Fibroblast of gingiva (primary cell): Measurements from ENCODE around the gene CPA4.

ENCODE experiments used
- DNase-seq: peaks from one replicate; pipeline ENCODE4 v3.0.0-alpha.2; 2011; ENCODE audit warnings: low read depth

CPA4 gene

GRCh38 chr7:130274983-130275591 is 17.9 kb upstream of the CPA4 start:
- no peak for DNase-seq

DNA sequence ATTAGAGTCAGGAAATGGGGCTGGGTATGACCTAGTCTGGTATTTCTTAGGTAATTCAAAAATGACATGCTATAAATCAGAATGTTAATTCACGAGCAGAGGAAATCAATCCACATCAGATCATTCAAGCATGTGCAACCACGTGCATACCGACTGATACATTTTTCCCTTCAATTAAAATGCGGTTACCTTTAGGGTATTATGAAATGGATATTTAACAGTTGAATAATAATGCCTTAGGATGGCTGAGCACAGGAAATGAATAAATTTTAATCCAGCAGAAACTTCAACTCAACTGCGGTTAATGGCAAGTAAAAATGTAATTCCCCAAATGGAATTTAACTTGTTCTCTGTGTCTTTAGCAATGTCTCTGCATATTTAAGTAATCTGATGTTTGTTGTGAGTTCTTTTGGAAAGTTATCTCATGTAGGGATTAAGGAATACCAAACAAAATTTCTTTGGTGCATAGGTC is 17.1 kb upstream of the CPA4 start:
- no peak for DNase-seq

GRCh38 chr7:130276796-130277762 is 15.9 kb upstream of the CPA4 start:
- DNase-seq = no peak

DNA sequence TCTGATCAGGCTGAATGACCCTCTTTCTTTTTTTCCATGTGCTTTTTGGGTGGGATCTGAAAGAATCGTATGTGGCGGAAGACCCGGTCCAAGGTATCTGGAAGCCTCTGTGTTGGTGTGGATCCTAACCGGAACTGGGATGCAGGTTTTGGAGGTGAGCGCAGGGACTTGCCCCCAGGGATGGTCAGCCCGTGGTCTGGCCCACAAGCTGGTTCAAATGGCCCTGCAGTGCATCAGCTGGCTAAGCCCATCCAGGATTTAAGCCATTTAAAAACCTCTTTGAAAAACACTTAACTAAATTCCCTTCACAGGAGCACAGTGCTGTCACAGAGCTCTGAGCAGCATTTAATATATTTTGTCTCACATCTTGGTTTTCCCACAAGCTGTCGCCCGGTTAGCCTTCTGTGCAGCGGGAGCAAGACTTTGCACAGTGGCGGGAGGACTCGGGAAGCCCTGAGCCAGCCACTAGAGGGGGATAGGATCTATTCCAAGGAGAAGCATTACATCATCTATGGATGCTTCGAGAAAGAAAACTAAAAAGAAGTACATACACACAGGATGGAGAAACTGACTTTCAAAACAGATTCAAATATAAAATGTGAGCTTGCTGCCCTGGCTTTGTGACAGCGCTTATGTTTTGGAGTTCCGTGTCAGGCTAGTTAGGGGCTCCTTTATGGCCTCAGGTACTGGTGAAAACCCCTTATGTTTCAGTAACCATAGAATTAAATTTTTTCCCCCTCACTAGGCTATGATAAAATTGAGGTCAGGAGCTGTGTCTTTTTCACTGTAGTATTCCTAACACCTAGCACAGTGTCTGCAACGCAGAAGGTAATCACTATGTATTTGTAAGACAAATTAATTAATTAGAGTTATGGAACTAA is 15.0 kb upstream of the CPA4 start:
- DNase-seq = peak; percentile 51

DNA sequence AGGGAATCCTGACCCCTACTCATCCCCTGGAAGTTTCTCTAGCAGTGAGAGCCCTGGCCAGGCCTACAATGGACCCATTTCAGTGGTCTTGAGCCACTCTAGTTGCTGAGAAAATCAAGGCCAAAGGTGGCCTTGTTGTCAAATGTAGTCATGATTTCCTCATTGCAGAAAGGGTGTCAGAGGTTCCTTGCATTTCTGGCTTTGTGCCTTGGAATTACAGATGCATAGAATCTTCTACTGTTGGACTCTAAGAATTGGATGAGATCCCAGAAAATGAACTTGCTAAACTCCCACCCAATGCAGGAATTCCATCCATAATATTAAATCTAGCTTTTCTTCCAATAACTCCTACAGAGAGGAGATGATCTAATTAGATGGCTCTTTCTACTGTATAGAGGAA is 14.1 kb upstream of the CPA4 start:
- DNase-seq = peak; percentile 78

DNA sequence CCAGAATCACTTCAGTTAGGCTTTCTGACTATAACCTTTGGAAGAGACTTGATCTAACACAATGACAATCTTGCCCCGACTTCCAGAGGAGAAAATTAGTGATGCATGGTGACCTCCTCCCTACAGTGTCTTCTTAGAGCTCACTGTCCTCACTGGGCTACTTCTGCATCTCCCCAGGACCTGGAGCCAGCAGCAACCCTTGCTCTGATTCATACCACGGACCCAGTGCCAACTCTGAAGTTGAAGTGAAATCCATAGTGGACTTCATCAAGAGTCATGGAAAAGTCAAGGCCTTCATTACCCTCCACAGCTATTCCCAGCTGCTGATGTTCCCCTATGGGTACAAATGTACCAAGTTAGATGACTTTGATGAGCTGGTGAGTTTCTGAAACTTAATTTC is 13.7 kb upstream of the CPA4 start:
- DNase-seq = no peak

GRCh38 chr7:130279906-130280305 is 13.1 kb upstream of the CPA4 start:
- DNase-seq = no peak

DNA sequence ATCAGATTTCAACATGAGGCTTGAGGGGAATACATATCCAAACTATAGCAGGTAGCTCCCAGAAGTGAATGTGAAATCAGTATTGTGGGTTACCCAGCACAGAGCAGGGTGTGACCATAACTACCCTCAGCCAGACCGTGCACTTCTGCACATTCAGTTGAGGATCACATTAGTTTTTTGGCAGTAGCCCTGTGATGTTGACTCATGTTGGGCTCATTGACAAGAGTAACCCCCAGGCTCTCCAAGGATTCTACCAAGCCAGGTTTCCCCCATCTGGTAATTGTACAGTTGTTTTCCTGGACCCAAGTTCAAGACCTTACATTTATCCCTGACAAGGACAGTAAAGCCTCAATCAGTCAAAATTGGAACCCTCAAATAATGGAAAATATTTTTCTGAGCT is 11.7 kb upstream of the CPA4 start:
- DNase-seq = peak; percentile 32

GRCh38 chr7:130286881-130287280 is 6.1 kb upstream of the CPA4 start:
- DNase-seq = no peak

DNA sequence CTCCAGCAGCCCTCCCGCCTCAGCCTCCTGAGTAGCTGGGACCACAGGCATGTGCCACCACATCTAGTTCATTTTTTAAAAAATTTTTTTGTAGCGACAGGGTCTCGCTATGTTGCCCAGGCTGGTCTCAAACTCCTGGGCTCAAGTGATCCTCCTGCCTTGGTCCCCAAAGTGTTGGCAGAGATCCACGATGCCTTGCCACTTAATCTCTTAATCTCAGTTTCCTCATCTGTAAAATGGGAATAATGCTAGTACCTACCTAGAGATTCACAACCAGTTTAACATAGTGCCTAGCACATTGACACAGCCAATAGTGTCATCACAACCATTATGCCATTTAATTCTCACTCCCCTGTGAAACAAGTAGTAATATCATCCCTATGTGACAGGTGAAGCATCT is 4.8 kb upstream of the CPA4 start:
- no peak for DNase-seq

DNA sequence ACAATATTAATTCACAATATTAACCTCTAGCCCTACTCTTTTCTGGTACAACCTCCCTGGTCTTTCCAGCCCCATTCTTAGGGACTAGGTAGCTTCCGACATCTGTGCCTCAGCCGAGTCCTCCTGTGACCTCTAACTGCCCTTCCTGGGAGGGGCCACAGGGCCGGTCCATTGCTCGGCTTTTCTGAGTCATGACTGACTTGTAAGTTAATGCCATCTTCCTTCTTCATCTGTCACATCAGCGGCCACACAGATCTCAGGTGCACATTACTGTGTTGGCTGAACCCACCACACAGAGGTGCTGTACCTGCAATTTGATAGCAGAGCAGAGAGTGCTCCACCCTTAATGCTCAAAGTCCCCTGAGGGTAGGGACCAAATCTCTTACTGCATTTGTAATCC is 4.1 kb upstream of the CPA4 start:
- DNase-seq = no peak

DNA sequence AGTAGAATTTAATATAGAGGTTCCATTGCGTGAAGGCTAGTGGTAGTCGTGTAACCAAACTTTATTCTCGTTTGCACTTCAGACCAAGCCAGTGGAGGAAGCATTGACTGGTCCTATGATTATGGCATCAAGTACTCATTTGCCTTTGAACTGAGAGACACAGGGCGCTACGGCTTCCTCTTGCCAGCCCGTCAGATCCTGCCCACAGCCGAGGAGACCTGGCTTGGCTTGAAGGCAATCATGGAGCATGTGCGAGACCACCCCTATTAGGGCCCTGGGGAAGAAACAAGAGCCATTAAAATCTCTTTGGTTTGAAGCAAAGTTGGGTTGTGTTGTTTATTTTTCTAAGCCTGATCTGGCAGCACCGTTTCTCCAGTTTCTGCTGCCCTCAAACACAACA is 3.5 kb upstream of the CPA4 start:
- no peak for DNase-seq

DNA sequence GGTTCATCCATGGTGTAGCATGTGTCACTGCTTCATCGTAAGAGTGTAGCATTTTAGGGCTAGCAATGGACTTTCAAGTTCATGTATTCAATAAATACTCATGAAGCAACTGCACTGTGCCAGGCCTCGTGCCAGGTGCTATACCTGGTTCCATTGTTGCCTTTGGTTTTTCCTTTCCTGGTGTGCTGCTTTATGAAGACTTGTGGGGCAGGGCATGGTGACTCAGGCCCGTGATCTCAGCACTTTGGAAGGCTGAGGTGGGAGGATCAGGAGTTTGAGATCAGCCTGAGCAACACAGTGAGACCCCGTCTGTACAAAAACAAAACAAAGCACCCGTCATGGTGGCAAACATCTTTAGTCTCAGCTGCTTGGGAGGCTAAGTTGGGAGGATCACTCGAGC is 2.2 kb upstream of the CPA4 start:
- no peak for DNase-seq

DNA sequence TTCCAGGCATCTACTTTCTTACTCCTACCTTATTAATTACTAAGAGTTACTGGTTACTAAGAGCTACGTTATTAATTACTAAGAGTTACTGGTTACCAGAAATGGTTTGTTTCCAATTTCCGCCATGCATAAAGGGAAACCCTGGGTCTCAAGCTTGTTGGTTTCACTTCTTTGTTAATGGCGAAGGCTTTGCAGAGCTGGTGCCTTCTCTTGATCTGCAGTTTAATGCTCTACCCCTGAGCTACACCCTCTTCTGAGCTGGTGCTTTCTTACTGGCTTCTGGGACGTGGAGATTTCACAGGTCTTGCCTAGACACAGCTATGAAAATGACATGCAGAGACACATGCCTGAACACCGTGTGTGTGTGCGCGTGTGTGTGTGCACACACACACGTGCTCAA is 560 bp downstream of the CPA4 start:
- DNase-seq = no peak

DNA sequence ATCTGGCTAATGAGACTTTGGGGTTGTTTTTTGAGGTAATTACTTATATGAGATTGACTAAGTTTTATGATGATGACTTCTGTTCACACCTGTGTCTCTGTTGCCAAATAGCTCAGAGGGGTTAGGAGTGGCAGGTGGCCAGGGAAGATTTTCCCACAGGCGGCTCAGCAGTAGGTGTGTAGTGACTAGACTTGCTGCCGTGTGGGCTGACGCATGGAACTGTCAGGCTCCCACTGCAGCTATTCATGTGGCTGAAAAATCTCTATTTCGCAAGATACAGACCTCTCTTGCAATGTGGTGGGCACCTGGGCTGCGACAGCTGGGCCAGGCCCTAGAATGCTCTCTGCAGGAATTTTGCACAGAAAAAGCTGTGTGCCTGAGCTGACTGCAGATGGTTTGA is 1.4 kb downstream of the CPA4 start:
- DNase-seq = no peak

- peak; percentile 39 for DNase-seq
Measured at GRCh38 chr7:130296221-130296951, 3.4 kb downstream of the CPA4 start.

DNA sequence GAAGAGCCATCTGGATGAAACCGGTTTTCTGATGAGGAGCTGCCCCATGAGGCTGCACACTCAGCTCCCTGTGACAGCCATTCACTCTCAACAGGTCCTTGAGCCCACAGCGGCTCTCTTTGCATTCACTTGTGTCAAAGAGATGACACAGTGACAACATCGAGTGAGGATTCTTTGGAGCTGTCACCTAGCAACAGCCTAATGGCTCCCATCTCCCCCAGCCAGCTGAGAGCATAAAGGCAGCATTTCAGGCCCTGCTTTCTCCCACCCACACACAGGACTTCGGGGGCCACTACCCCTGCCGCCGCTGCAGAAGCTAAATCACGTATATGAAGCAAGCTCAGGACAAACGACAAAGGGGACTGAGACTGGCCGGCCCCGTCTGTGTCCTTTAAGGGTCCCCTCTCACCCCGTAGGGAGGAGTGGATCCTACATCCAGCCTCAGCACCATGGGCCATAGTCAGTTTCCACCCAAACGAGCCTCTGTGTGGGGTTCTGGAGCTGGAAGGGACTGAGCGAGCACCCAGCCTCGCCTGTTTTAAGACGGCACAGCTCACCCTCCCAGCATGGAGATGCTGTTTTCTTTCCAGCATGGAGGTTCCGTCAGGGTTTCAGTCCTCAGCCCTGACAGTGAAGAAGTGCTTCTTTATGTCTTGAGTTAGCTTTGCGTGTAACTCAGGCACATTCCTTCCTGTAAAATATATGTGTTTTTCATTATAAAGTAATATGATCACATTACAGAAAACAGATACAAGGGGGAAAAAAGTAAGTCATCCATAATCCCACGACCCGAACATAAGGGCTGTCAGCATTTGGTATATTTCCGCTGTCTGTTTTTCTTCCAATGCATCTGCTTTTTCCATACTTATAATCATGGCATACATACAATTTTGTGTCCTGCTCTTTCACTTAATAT is 4.9 kb downstream of the CPA4 start:
- DNase-seq = no peak

GRCh38 chr7:130298544-130299326 is 5.8 kb downstream of the CPA4 start:
- no peak for DNase-seq

GRCh38 chr7:130299866-130300265 is 6.9 kb downstream of the CPA4 start:
- peak; percentile 21 for DNase-seq

GRCh38 chr7:130301501-130302020 is 8.6 kb downstream of the CPA4 start:
- no peak for DNase-seq
